Gastrocnemius medialis (tissue), 4 donors: ENCODE data around the gene RANBP17. TPM values are rescaled to one million over a fixed set of nuclear protein-coding genes. Genes with fewer than 3 reads are reported as not detected.

Experiments used
- ATAC-seq, 2 donors: fragments of 150-250 bp; one replicate each; pipeline ENCODE4 v1.9.1; 2016
- DNase-seq, 2 donors: peaks; one replicate each; pipeline ENCODE4 v3.0.0-alpha.2; 2019
- H3K27ac ChIP-seq, 4 donors: fragments of 200-600 bp; sonication (generic); 1 replicate in 1 of 4; 2 replicates in 3 of 4; pipeline ENCODE4 v1.5.1; 2016 to 2018; ENCODE audit warnings: mild to moderate bottlenecking in 2 of 4, moderate library complexity in 1 of 4
- H3K27me3 ChIP-seq, 3 donors: fragments of 200-600 bp; sonication (generic) in 2 of 3; 1 replicate in 1 of 3; 2 replicates in 2 of 3; pipeline versions ENCODE4 v1.5.1 to v1.6.0; 2016 to 2019; ENCODE audit warnings: mild to moderate bottlenecking in 1 of 3, moderate library complexity in 1 of 3
- H3K36me3 ChIP-seq, 2 donors: fragments of 200-600 bp; sonication (generic) in 1 of 2; one replicate each; pipeline ENCODE4 v1.5.1; 2017 to 2018
- H3K4me1 ChIP-seq, 2 donors: fragments of 200-600 bp; sonication (generic) in 1 of 2; one replicate each; pipeline ENCODE4 v1.5.1; 2016 to 2017; ENCODE audit warnings: mild to moderate bottlenecking in 2 of 2
- H3K4me3 ChIP-seq, 4 donors: fragments of 200-600 bp; sonication (generic) in 3 of 4; 1 replicate in 1 of 4; 2 replicates in 3 of 4; pipeline ENCODE4 v1.5.1; 2016 to 2019; ENCODE audit warnings: mild to moderate bottlenecking in 2 of 4
- H3K9me3 ChIP-seq, 3 donors: fragments of 200-600 bp; sonication (generic) in 2 of 3; 1 replicate in 1 of 3; 2 replicates in 2 of 3; pipeline ENCODE4 v1.5.1; 2016 to 2019
- POLR2A ChIP-seq, 2 donors: fragments of 450-650 bp; IDR thresholded peaks; one replicate each; pipeline ENCODE4 v1.6.1; 2017; ENCODE audit warnings: antibody characterized with exemption in 2 of 2, mild to moderate bottlenecking in 2 of 2, moderate library complexity in 2 of 2
- in situ Hi-C, 4 donors: fragments of 200-750 bp; cut with MboI; loops; one replicate each; pipeline versions ENCODE4 v1.15.0 to v1.8.0; 2017; ENCODE audit warnings: low sequenced_read_pairs in 4 of 4
- intact Hi-C: fragments of 100-400 bp; cut with DNase I; formaldehyde crosslinking; loops from one replicate; pipeline ENCODE4 v1.15.1; 2023; ENCODE audit warnings: low total_unique reads
- total RNA-seq, 4 donors: library from RNA; depleted of rRNA; stranded (reverse); fragments of >200 nt; gene quantifications; one replicate each; pipeline versions ENCODE4 v1.1.0 to v1.2.3, GENCODE V29; 2016
- TF ChIP-seq, protein P1 (sequence below), 5 experiments: fragments of 450-650 bp in 3 of 5; fragments of 200-600 bp in 2 of 5; sonication (generic) in 2 of 5; IDR thresholded peaks in 4 of 5; conservative IDR thresholded peaks in 1 of 5; 1 replicate in 4 of 5; 2 replicates in 1 of 5; pipeline ENCODE4 v1.5.1; 2016 to 2019; ENCODE audit warnings: antibody characterized with exemption in 5 of 5, mild to moderate bottlenecking in 3 of 5, moderate library complexity in 3 of 5

RANBP17 gene
- total RNA-seq, 4 donors from 2014 or later, result 1.1 to 3.2 TPM; not detected in 2

GRCh38 chr5:170882345-170882744 is 20.5 kb downstream of the RANBP17 start:
- ATAC-seq (no peak), DNase-seq (no peak)
- H3K27me3 ChIP-seq, result no peaks in the 10 kb centered on the region
- in situ Hi-C loops, result no loop called here
- H3K4me1 ChIP-seq, result no peaks in the 10 kb centered on the region
- no peak overlapping the region for H3K27ac ChIP-seq
- no peak overlapping the region for H3K4me3 ChIP-seq
- no peaks in the 10 kb centered on the region for H3K36me3 ChIP-seq
- no peaks in the 10 kb centered on the region for H3K9me3 ChIP-seq
- intact Hi-C loops, result no loop called here
- TF ChIP-seq POLR2A (IDR thresholded peaks at IDR 0.05), result no peak
- TF ChIP-seq, protein P1, sequence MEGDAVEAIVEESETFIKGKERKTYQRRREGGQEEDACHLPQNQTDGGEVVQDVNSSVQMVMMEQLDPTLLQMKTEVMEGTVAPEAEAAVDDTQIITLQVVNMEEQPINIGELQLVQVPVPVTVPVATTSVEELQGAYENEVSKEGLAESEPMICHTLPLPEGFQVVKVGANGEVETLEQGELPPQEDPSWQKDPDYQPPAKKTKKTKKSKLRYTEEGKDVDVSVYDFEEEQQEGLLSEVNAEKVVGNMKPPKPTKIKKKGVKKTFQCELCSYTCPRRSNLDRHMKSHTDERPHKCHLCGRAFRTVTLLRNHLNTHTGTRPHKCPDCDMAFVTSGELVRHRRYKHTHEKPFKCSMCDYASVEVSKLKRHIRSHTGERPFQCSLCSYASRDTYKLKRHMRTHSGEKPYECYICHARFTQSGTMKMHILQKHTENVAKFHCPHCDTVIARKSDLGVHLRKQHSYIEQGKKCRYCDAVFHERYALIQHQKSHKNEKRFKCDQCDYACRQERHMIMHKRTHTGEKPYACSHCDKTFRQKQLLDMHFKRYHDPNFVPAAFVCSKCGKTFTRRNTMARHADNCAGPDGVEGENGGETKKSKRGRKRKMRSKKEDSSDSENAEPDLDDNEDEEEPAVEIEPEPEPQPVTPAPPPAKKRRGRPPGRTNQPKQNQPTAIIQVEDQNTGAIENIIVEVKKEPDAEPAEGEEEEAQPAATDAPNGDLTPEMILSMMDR (IDR thresholded peaks at IDR 0.05 in 4 of 5, conservative IDR thresholded peaks at IDR 0.05 in 1 of 5), result no peak

- Histone ChIP-seq H3K4me1 (no peaks in the 10 kb centered on the region), H3K27me3 (no peaks in the 10 kb centered on the region), H3K4me3 (no peak overlapping the region), H3K9me3 (no peaks in the 10 kb centered on the region), H3K27ac (no peak overlapping the region), H3K36me3 (no peaks in the 10 kb centered on the region)
- ATAC-seq, result no peak
- in situ Hi-C loops, result no loop called here
- TF ChIP-seq POLR2A (IDR thresholded peaks at IDR 0.05), result no peak
- TF ChIP-seq, protein P1 (IDR thresholded peaks at IDR 0.05 in 4 of 5, conservative IDR thresholded peaks at IDR 0.05 in 1 of 5), result no peak
- DNase-seq, result no peak
- intact Hi-C loops, result no loop called here
Observed at GRCh38 chr5:170885256-170885655, 23.4 kb downstream of the RANBP17 start.

GRCh38 chr5:170885809-170886208 is 24.0 kb downstream of the RANBP17 start:
- no peak for ATAC-seq
- no peak for TF ChIP-seq POLR2A (IDR thresholded peaks at IDR 0.05)
- TF ChIP-seq, protein P1 (IDR thresholded peaks at IDR 0.05 in 4 of 5, conservative IDR thresholded peaks at IDR 0.05 in 1 of 5), result no peak
- Histone ChIP-seq H3K36me3 (no peaks in the 10 kb centered on the region), H3K27me3 (no peaks in the 10 kb centered on the region), H3K27ac (no peak overlapping the region), H3K9me3 (no peaks in the 10 kb centered on the region), H3K4me1 (no peaks in the 10 kb centered on the region), H3K4me3 (no peak overlapping the region)
- intact Hi-C loops, result no loop called here
- in situ Hi-C loops, result no loop called here
- DNase-seq, result no peak

DNA sequence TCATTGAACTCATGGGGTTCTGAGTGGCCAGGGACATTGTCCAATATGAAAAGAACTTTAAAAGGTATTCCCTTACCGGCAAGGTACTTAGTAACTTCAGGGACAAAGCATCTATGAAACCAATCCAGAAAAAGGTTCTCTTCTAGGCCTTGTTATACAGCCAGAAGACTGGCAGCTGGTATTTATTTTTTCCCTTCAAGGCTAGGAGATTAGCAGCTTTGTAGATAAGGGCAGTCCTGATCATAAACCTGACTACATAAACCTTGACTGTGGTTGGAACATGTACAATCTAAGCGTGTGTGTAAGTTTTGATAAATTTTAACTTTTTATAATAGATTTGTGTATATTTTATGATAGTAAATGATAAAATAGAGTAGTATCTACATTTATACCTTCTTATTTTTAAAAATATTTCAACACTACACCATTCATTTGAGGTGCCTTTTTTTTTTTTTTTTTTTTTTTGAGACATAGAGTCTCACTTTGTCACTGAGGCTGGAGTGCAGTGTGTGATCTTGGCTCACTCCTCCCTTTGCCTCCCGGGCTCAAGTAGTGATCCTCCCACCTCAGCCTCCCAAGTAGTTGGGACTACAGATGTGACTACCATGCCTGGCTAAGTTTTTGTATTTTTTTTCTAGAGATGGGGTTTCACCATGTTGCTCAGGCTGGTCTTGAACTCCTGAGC is 24.5 kb downstream of the RANBP17 start:
- Histone ChIP-seq H3K9me3 (no peaks in the 10 kb centered on the region), H3K4me3 (no peak overlapping the region), H3K36me3 (no peaks in the 10 kb centered on the region), H3K27me3 (no peaks in the 10 kb centered on the region), H3K27ac (no peak overlapping the region), H3K4me1 (no peaks in the 10 kb centered on the region)
- no peak for ATAC-seq
- intact Hi-C loops, result no loop called here
- no peak for DNase-seq
- in situ Hi-C loops, result no loop called here
- TF ChIP-seq POLR2A (IDR thresholded peaks at IDR 0.05), result no peak

GRCh38 chr5:170892196-170892595 is 30.4 kb downstream of the RANBP17 start:
- Histone ChIP-seq H3K27ac (no peak overlapping the region), H3K36me3 (no peaks in the 10 kb centered on the region), H3K27me3 (no peaks in the 10 kb centered on the region), H3K4me1 (no peaks in the 10 kb centered on the region), H3K9me3 (no peaks in the 10 kb centered on the region), H3K4me3 (no peak overlapping the region)
- no peak for DNase-seq
- ATAC-seq, result no peak
- no peak for TF ChIP-seq POLR2A (IDR thresholded peaks at IDR 0.05)
- TF ChIP-seq, protein P1 (IDR thresholded peaks at IDR 0.05 in 4 of 5, conservative IDR thresholded peaks at IDR 0.05 in 1 of 5), result no peak
- in situ Hi-C loops (no loop called here), intact Hi-C loops (no loop called here)
